Osteocyte (in vitro differentiated cells): Measurements from ENCODE around the gene MDGA2. TPM values are rescaled to one million over a fixed set of nuclear protein-coding genes. Genes with fewer than 3 reads are reported as not detected.

Source experiments
- DNase-seq: peaks from one replicate; pipeline ENCODE4 v3.0.0; 2021; ENCODE audit warnings: mixed read lengths; ENCODE audit not compliant: unreplicated experiment; ENCODE audit errors: extremely low spot score
- H3K27ac Mint-ChIP-seq: one replicate; pipeline ENCODE4 v1.8.0; 2021; ENCODE audit warnings: mild to moderate bottlenecking, mixed read lengths; ENCODE audit not compliant: unreplicated experiment
- H3K27me3 Mint-ChIP-seq: one replicate; pipeline ENCODE4 v1.8.0; 2021; ENCODE audit warnings: mixed read lengths; ENCODE audit not compliant: unreplicated experiment
- H3K36me3 Mint-ChIP-seq: one replicate; pipeline ENCODE4 v1.8.0; 2021; ENCODE audit warnings: mixed read lengths; ENCODE audit not compliant: unreplicated experiment
- H3K4me1 Mint-ChIP-seq: one replicate; pipeline ENCODE4 v1.8.0; 2021; ENCODE audit warnings: mixed read lengths; ENCODE audit not compliant: unreplicated experiment
- H3K4me3 Mint-ChIP-seq: one replicate; pipeline ENCODE4 v1.8.0; 2021; ENCODE audit warnings: mild to moderate bottlenecking, moderate library complexity, mixed read lengths; ENCODE audit not compliant: unreplicated experiment
- H3K9me3 Mint-ChIP-seq: one replicate; pipeline ENCODE4 v1.8.0; 2021; ENCODE audit warnings: mixed read lengths; ENCODE audit not compliant: unreplicated experiment
- total RNA-seq: library from RNA; stranded (reverse); gene quantifications from 2 replicates; pipeline ENCODE4 v1.2.1, GENCODE V29; 2021
- TF ChIP-seq, protein P1 (sequence below): fragments of 200-600 bp; sonication (generic); IDR thresholded peaks from 2 replicates; pipeline ENCODE4 v1.5.0; 2021; ENCODE audit warnings: antibody characterized with exemption, mild to moderate bottlenecking, moderate library complexity

Gene MDGA2
- total RNA-seq, 1 donor from 2014 or later, result 0.19 TPM

DNA sequence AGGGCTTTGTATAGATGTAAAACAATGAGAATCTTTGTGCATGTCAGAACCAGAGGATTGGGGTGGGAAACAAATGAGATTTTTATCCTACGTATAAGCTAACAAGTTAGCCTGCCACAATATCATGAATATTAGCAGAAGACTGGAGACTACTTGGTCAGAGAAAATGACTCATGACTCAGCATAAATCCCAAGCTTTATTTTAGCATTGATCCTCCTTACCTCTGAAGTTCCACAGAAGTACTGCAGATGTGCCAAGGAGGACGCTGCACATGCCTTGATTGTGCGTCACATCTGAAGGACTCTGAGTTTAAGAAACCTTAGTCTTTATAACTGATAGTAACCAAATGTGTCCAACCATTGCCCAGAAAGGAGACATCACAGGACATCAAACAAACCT, 789.8 kb downstream of the MDGA2 start:
- Mint-ChIP-seq H3K36me3 (no peaks in the 10 kb centered on the region), H3K4me1 (no peaks in the 10 kb centered on the region), H3K27me3 (peaks cover 3% of the 10 kb centered on the region), H3K9me3 (no peaks in the 10 kb centered on the region), H3K27ac (no peak overlapping the region), H3K4me3 (no peak overlapping the region)
- TF ChIP-seq, protein P1, sequence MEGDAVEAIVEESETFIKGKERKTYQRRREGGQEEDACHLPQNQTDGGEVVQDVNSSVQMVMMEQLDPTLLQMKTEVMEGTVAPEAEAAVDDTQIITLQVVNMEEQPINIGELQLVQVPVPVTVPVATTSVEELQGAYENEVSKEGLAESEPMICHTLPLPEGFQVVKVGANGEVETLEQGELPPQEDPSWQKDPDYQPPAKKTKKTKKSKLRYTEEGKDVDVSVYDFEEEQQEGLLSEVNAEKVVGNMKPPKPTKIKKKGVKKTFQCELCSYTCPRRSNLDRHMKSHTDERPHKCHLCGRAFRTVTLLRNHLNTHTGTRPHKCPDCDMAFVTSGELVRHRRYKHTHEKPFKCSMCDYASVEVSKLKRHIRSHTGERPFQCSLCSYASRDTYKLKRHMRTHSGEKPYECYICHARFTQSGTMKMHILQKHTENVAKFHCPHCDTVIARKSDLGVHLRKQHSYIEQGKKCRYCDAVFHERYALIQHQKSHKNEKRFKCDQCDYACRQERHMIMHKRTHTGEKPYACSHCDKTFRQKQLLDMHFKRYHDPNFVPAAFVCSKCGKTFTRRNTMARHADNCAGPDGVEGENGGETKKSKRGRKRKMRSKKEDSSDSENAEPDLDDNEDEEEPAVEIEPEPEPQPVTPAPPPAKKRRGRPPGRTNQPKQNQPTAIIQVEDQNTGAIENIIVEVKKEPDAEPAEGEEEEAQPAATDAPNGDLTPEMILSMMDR, result no peak
- DNase-seq, result no peak

DNA sequence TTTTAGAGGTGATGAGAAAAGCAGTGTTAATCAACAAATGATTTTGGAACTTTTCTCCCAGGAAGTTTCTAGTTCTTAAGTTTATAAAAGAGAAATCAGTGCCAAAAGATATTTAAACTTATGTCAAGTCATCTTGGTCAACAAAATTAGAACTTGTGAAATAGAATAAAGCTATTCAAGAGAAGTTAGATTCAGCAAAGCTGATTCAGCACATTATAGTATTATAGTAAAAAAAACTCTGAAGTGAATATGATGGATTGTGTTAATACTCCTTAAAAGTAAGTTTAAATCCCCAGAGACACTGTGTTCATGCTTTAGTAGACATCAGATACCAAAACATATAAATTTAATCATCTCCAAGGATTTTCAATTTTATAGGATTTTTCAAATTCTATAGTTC, 813.7 kb downstream of the MDGA2 start:
- DNase-seq, result no peak
- TF ChIP-seq, protein P1, result no peak
- no peaks in the 10 kb centered on the region for H3K9me3 Mint-ChIP-seq
- H3K36me3 Mint-ChIP-seq, result no peaks in the 10 kb centered on the region
- no peak overlapping the region for H3K4me3 Mint-ChIP-seq
- H3K4me1 Mint-ChIP-seq, result no peaks in the 10 kb centered on the region
- no peaks in the 10 kb centered on the region for H3K27me3 Mint-ChIP-seq
- H3K27ac Mint-ChIP-seq, result no peak overlapping the region

DNA sequence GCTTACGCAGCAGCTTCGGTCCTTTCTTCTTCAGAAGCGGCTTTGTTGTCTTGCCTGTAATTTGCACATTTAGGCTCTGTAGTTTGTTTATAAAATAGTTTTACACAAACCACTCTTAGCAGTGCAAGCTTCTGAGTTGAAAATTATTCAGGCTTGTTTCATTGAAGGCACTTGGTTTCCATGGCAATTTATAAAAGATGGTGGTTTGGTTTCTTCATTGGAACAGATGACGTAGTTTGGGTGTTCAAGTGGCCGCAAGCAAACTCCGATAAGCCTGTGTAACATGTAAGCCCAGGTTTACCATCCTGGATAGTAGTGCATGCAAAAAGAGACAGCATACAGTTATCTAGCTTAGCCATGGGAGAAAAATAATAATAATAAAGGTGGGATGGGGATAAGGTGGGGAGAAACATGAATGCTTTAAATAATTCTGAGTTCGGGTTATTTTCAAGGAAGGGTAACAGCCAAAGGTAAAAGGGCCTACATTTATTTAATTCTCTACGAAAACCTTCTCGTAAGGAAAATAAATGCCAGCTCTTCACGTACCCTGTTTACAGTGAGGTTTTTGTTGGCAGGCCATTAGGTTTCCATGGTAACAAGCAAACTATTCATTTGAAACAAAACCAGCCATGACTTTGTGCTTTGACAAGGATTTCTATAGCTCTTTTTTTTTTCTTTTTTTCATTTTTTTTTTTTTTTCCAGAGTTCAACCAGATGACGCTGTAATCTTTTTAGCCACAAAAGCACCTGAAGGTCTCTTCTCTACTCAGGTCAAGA, 834.3 kb downstream of the MDGA2 start:
- Mint-ChIP-seq H3K27me3 (peaks cover 2% of the 10 kb centered on the region), H3K4me3 (no peak overlapping the region), H3K9me3 (no peaks in the 10 kb centered on the region), H3K27ac (no peak overlapping the region), H3K4me1 (no peaks in the 10 kb centered on the region), H3K36me3 (no peaks in the 10 kb centered on the region)
- DNase-seq, result no peak
- TF ChIP-seq, protein P1, result no peak

- Mint-ChIP-seq H3K36me3 (no peaks in the 10 kb centered on the region), H3K9me3 (no peaks in the 10 kb centered on the region), H3K4me3 (no peak overlapping the region), H3K27ac (no peak overlapping the region), H3K27me3 (no peaks in the 10 kb centered on the region), H3K4me1 (no peaks in the 10 kb centered on the region)
- TF ChIP-seq, protein P1, result no peak
- peak; percentile 82 for DNase-seq
Measured at GRCh38 chr14:46820291-46820690, 855.1 kb downstream of the MDGA2 start.

DNA sequence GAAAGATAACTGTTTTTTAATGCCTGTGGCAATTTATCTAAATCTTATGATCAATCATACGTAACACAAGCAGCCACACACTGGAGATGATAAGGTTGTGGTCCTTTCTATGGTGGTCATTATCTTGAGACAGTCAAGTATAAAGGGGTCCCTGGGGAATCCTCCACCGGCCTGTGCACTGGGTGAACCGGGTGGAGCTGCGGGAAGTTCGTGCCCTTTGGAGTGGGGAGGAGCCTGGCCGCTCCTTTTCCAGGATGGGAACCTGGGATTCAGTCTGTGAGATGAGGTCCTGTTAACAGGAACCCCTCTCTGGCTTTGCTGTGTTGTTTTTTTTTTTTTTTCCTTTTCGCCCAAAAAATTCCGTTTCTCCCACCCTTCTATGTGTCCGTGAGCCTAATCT, 856.3 kb downstream of the MDGA2 start:
- Mint-ChIP-seq H3K4me3 (no peak overlapping the region), H3K27ac (no peak overlapping the region), H3K36me3 (no peaks in the 10 kb centered on the region), H3K4me1 (no peaks in the 10 kb centered on the region), H3K27me3 (no peaks in the 10 kb centered on the region), H3K9me3 (no peaks in the 10 kb centered on the region)
- DNase-seq, result no peak
- TF ChIP-seq, protein P1, result no peak
